ENCODE data around the gene SMG6. TPM values are rescaled to one million over a fixed set of nuclear protein-coding genes. Genes with fewer than 3 reads are reported as not detected.

SMG6 gene
- total RNA-seq, 1 experiment from 2014 or later: 28.6 TPM

DNA sequence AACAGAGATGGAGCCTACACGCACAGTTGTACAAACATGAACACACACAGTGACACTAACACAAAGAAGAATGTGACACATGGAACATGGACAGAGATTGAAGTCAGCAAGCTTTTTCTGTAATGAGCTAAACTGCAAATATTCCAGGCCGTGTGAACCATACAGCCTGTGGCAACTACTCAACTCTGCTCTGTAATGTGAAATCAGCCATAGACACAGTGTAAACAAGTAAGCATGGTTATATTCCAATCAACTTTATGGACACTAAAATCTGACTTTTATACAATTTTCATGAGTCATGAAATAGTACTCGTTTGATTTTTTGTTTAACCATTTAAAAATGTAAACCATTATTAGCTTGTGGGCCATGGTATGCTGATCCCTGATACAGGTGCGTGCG is 120.2 kb downstream of the SMG6 start:
- Histone ChIP-seq H4K5ac (ENCODE audit: insufficient read length, low read depth, low read length) (no peak overlapping the region), H3K79me2 (ENCODE audit: insufficient read depth, low read length) (0 out of 2 replicates have a peak, but pooled peaks cover 1% of the 10 kb centered on the region), H4K8ac (replicated peaks; ENCODE audit: insufficient read length, low read depth, low read length) (no peak overlapping the region), H4K91ac (ENCODE audit: insufficient read length, low read depth, low read length) (no peak overlapping the region), H3K27me3 (ENCODE audit: insufficient read depth, low read length) (no peaks in the 10 kb centered on the region), H2AK5ac (ENCODE audit: insufficient read length, low read length) (no peak overlapping the region), H4K20me1 (ENCODE audit: control insufficient read depth, insufficient read depth, insufficient read length) (no peaks in the 10 kb centered on the region), H3K79me1 (ENCODE audit: insufficient read depth, low read depth, low read length, poor library complexity, severe bottlenecking) (no peaks in the 10 kb centered on the region), H2BK20ac (ENCODE audit: low read depth, low read length, poor library complexity, severe bottlenecking) (no peak overlapping the region), H2BK120ac (ENCODE audit: low read depth, low read length, poor library complexity, severe bottlenecking) (no peak overlapping the region), H3K4ac (ENCODE audit: low read depth, low read length) (no peak overlapping the region), H2BK12ac (ENCODE audit: insufficient read length, low read depth, low read length) (no peak overlapping the region), H3T11ph (ENCODE audit: low read length) (no peak overlapping the region), H3K14ac (ENCODE audit: insufficient read depth, low read length) (no peak overlapping the region), H3K56ac (ENCODE audit: insufficient read length, low read depth, low read length) (no peak overlapping the region), H3K27ac (ENCODE audit: insufficient read length, low read depth, low read length) (no peak overlapping the region), H2BK5ac (ENCODE audit: insufficient read length, low read length) (no peak overlapping the region), H2BK15ac (ENCODE audit: low read depth, low read length) (no peak overlapping the region), H3K23me2 (ENCODE audit: insufficient read length, low read depth, low read length, poor library complexity, severe bottlenecking) (no peaks in the 10 kb centered on the region), H3K18ac (ENCODE audit: insufficient read length, low read depth, low read length) (no peak overlapping the region), H3K23ac (ENCODE audit: insufficient read length, low read depth, low read length) (no peak overlapping the region), H3K9me3 (ENCODE audit: control insufficient read depth, low read depth, low read length) (no peaks in the 10 kb centered on the region), H3K9ac (ENCODE audit: extremely low read depth, insufficient read length, low read length) (no peak overlapping the region), H2AFZ (ENCODE audit: low read length) (no peak overlapping the region), H3K4me2 (ENCODE audit: insufficient read depth, insufficient read length, low read length) (no peak overlapping the region), H3K4me1 (ENCODE audit: insufficient read depth, low read length) (peaks cover 6% of the 10 kb centered on the region; the same call in 1 of the 2 replicates)
- Mint-ChIP-seq H3K27me3 (ENCODE audit: low read depth) (no peaks in the 10 kb centered on the region), H3K4me3 (no peak overlapping the region), H3K27ac (no peak overlapping the region; a peak in 1 of 7 replicates), H3K9me3 (no peaks in the 10 kb centered on the region), H3K36me3 (ENCODE audit: insufficient read depth in 1 of 3, low read depth in 3 of 3) (peaks cover 3 to 33% (median 12%) of the 10 kb centered on the region in 3 experiments; a peak in 5 of 7 replicates), H3K4me1 (peaks cover 11 to 18% of the 10 kb centered on the region in 2 experiments)
- TF ChIP-seq, protein P1, sequence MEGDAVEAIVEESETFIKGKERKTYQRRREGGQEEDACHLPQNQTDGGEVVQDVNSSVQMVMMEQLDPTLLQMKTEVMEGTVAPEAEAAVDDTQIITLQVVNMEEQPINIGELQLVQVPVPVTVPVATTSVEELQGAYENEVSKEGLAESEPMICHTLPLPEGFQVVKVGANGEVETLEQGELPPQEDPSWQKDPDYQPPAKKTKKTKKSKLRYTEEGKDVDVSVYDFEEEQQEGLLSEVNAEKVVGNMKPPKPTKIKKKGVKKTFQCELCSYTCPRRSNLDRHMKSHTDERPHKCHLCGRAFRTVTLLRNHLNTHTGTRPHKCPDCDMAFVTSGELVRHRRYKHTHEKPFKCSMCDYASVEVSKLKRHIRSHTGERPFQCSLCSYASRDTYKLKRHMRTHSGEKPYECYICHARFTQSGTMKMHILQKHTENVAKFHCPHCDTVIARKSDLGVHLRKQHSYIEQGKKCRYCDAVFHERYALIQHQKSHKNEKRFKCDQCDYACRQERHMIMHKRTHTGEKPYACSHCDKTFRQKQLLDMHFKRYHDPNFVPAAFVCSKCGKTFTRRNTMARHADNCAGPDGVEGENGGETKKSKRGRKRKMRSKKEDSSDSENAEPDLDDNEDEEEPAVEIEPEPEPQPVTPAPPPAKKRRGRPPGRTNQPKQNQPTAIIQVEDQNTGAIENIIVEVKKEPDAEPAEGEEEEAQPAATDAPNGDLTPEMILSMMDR (conservative IDR thresholded peaks at IDR 0.05): no peak
- WGBS (ENCODE audit: extremely low coverage, insufficient read length, low lambda C conversion rate): no CpG with 5 or more reads among the region's 5 CpGs
- no peak for DNase-seq
